Body of pancreas (tissue), 4 donors: ENCODE results near the gene KCND2.

Source experiments
- CTCF ChIP-seq, 7 experiments: fragments of 450-650 bp in 4 of 7; fragments of 200-600 bp in 3 of 7; sonication (generic) in 3 of 7; IDR thresholded peaks; one replicate each; pipeline ENCODE4 v1.5.1; 2016 to 2019; ENCODE audit warnings: antibody characterized with exemption in 7 of 7
- POLR2A ChIP-seq, 3 donors: fragments of 450-650 bp; IDR thresholded peaks; one replicate each; pipeline ENCODE4 v1.6.1; 2016; ENCODE audit warnings: antibody characterized with exemption in 3 of 3, mild to moderate bottlenecking in 2 of 3

GRCh38 chr7:120760050-120760449, 487.1 kb downstream of the KCND2 start:
- TF ChIP-seq CTCF (IDR thresholded peaks at IDR 0.05) (no peak), POLR2A (IDR thresholded peaks at IDR 0.05) (no peak)
